ENCODE measurements around the gene ZCCHC14. TPM values are rescaled to one million over a fixed set of nuclear protein-coding genes. Genes with fewer than 3 reads are reported as not detected.

Gene ZCCHC14
- total and polyA plus RNA-seq, 2 of the 13 experiments (the other 11 are each of a cell fraction or from before 2014, with no cell fraction given): 12.4 to 12.5 TPM

GRCh38 chr16:87358250-87358649 is 134.6 kb downstream of the ZCCHC14 start (continued):
- TF ChIP-seq DNMT1 (CRISPR knock-in tag; IDR thresholded peaks at IDR 0.05): no peak
- TF ChIP-seq AFF4 (CRISPR knock-in tag; IDR thresholded peaks at IDR 0.05): no peak
- TF ChIP-seq AKAP8 (CRISPR knock-in tag; IDR thresholded peaks at IDR 0.05): no peak
- no peak for TF ChIP-seq NFYB (CRISPR knock-in tag; IDR thresholded peaks at IDR 0.05)
- TF ChIP-seq PHF5A (CRISPR knock-in tag; IDR thresholded peaks at IDR 0.05; ENCODE audit: low read depth, unreplicated experiment): no peak
- TF ChIP-seq SRF (IDR thresholded peaks at IDR 0.05; ENCODE audit: low read depth, low read length): no peak
- TF ChIP-seq CEBPB (IDR thresholded peaks at IDR 0.05; ENCODE audit: borderline replicate concordance, low read depth, low read length): no peak
- TF ChIP-seq POLR2G (IDR thresholded peaks at IDR 0.05; ENCODE audit: low read depth, low read length): peak; percentile 39; the same call in 1 of the 2 replicates
- no peak for TF ChIP-seq XBP1 (CRISPR knock-in tag; IDR thresholded peaks at IDR 0.05)
- no peak for TF ChIP-seq MYC (CRISPR knock-in tag; IDR thresholded peaks at IDR 0.05; ENCODE audit: borderline replicate concordance)
- no peak for TF ChIP-seq ZBTB4 (CRISPR knock-in tag; IDR thresholded peaks at IDR 0.05; ENCODE audit: borderline replicate concordance)
- no peak for TF ChIP-seq NRL (CRISPR knock-in tag; IDR thresholded peaks at IDR 0.05; ENCODE audit: borderline replicate concordance)
- no peak for TF ChIP-seq ZNF557 (CRISPR knock-in tag; IDR thresholded peaks at IDR 0.05)
- TF ChIP-seq HDAC2 (CRISPR knock-in tag; IDR thresholded peaks at IDR 0.05): no peak
- no peak for TF ChIP-seq KDM1A (CRISPR knock-in tag; IDR thresholded peaks at IDR 0.05)
- no peak for TF ChIP-seq ZNF124 (CRISPR knock-in tag; IDR thresholded peaks at IDR 0.05)
- no peak for TF ChIP-seq ZC3H13 (CRISPR knock-in tag; IDR thresholded peaks at IDR 0.05)
- no peak for TF ChIP-seq ZNF138 (CRISPR knock-in tag; IDR thresholded peaks at IDR 0.05; ENCODE audit: low read depth)
- TF ChIP-seq MLXIP (CRISPR knock-in tag; IDR thresholded peaks at IDR 0.05; ENCODE audit: borderline replicate concordance): no peak
- TF ChIP-seq ZNF670 (CRISPR knock-in tag; IDR thresholded peaks at IDR 0.05; ENCODE audit: borderline replicate concordance): no peak

All from HepG2 (cell line).